Fibroblast of mammary gland (primary cell): ENCODE data around the gene PAQR5.
"Not testable (repeated sequence)": the region's sequence is repeated elsewhere in the genome, so short reads cannot be mapped to it uniquely, and the experiment has no call there.

Source experiments
- DNase-seq: peaks from one replicate; pipeline ENCODE4 v3.0.0-alpha.2; 2010; ENCODE audit warnings: low read depth
- H3K4me3 ChIP-seq: 2 replicates; pipeline ENCODE4 v1.5.1; 2011; ENCODE audit warnings: low read depth, mild to moderate bottlenecking, low read length, moderate library complexity; ENCODE audit not compliant: control insufficient read depth
- TF ChIP-seq, protein P1 (sequence below): conservative IDR thresholded peaks from 2 replicates; pipeline ENCODE4 v1.5.1; 2011; ENCODE audit warnings: low read depth, low read length, inconsistent platforms; ENCODE audit not compliant: control insufficient read depth, insufficient read depth

The PAQR5 gene

DNA sequence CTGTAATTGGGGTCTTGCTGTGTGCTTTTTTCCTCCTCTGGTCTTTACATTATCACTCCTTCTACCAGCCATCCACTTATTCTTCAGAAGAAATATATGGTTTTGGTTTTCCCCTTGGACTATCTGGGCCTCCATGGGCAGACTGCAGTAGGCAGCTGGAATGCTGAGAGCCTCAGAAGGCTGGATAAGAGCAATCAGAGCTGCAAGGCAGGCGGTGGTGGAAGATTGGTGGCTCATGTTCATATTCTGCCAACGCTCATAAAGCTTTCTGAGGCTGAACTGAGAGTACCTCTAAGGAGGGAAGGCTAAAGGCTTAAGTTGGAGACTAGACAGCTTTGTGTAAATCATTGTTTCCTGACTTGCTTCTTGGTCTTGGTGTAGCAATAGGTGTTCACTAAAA, 148.2 kb downstream of the PAQR5 start:
- TF ChIP-seq, protein P1, sequence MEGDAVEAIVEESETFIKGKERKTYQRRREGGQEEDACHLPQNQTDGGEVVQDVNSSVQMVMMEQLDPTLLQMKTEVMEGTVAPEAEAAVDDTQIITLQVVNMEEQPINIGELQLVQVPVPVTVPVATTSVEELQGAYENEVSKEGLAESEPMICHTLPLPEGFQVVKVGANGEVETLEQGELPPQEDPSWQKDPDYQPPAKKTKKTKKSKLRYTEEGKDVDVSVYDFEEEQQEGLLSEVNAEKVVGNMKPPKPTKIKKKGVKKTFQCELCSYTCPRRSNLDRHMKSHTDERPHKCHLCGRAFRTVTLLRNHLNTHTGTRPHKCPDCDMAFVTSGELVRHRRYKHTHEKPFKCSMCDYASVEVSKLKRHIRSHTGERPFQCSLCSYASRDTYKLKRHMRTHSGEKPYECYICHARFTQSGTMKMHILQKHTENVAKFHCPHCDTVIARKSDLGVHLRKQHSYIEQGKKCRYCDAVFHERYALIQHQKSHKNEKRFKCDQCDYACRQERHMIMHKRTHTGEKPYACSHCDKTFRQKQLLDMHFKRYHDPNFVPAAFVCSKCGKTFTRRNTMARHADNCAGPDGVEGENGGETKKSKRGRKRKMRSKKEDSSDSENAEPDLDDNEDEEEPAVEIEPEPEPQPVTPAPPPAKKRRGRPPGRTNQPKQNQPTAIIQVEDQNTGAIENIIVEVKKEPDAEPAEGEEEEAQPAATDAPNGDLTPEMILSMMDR, result no peak
- no peak for DNase-seq

DNA sequence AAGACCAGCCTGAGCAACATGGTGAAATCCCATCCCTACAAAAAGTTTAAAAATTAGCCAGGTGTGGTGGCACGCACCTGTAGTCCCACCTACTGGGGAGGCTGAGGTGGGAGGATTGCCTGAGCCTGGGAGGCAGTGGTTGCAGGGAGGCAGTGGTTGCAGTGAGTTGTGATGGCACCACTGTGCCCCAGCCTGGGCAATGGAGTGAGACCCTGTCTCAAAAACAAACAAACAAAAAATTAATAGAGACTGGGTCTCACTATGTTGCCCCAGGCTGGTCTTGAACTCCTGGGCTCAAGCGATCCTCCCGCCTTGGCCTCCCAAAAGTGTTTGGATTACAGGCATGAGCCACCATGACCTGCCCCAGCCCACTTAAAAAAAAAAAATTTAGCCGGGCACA, 151.5 kb downstream of the PAQR5 start:
- H3K4me3 ChIP-seq, DNase-seq: not testable (repeated sequence)

More for the DNA sequence above, 148.2 kb downstream of the PAQR5 start:
- no peak overlapping the region for H3K4me3 ChIP-seq

DNA sequence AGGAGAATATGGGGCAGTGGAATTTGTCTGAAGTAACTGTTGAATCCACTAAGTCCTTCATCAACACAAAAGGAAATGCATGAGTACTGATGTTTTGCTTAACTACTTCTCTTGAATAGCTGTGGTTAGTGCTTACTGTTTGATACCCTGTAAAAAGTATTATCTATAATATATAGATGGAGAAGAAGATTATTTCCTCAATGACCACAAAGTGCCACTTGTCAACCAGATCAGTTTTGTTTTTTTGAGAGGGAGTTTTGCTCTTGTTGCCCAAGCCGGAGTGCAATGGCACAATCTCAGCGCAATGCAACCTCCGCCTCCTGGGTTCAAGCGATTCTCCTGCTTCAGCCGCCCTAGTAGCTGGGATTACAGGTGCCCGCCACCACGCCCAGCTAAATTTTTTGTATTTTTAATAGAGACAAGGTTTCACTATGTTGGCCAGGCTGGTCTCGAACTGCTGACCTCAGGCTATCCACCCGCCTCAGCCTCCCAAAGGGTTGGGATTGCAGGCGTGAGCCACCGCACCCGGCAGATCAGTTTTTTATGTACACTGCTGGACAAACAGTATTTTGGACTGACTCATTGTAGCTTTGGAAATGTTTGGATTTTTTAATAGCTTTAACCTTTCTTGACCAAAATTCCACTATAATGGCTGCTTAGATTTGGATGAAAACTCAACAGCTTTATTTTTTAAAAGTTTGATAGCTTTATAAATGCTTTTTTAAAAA, 152.4 kb downstream of the PAQR5 start:
- TF ChIP-seq, protein P1, result no peak
- no peak overlapping the region for H3K4me3 ChIP-seq
- peak; percentile 56 for DNase-seq

DNA sequence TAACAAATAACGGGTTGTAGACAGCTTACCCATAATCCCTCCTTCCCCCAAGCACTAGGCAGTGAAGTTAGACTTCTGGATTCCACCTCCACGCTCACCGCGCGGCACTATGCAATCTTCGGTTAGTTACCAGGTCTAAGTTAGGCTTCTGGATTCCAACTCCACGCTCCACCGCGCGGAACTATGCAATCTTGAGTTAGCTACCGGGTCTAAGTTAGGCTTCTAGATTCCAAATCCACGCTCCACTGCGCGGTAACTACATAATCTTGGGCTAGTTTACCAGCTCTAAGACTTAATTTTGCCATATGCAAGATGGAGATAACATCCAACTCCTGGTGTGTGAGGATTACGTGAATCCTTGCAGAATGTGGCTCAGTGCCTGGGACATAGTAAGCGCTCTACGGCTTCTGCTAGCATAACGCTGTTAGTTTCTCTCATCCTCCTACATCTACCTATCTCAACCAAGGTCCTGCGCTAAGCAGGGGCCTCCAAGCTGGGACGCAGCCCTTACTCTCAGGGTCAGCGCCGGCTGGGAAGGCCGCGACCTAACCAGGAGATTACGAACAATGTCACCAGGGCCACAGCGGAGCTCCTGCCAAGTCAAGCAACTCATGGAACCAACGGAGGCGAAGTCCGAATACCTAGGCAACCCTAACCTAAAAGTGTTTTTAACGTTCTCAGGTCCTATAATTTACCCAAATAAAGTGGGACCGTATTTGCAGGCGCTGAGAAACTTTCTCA, 153.4 kb downstream of the PAQR5 start:
- H3K4me3 ChIP-seq, result peak overlapping the region; percentile 79
- TF ChIP-seq, protein P1, result no peak
- DNase-seq, result peak; percentile 64

DNA sequence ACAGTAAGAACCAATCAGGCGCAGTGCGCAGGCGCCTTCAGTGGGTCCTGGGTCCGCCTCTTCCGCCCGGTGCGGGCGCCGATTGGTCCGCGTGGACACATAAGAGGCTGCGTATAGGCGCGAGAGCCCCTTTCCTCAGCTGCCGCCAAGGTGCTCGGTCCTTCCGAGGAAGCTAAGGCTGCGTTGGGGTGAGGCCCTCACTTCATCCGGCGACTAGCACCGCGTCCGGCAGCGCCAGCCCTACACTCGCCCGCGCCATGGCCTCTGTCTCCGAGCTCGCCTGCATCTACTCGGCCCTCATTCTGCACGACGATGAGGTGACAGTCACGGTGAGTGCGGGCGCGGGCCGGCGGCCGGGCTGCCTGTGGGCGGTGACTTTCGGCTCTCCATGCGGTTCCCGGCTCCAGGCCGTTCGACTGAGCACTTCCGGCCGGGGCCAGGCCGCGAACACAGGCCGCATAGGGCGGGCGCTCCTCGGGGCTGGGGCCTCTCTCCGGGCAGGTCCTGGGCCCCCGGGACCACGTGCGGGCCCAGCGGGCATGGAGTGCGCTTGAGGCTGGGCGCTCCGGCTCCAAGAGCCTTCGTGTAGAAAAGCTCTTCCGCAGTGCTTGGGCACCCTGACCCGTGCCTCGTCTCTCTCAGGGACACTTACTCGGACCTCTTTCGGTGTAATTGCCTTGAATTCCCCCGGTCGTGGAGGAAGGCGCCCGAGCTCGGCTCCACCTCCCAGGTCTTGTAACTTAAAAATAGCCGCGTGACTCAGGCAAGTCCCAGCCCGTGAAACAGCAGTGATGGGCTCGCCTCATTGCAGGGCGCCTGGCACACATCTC, 154.2 kb downstream of the PAQR5 start, which contains the start of gene RPLP1:
Gene RPLP1 (plus strand): TSS at position 127 of the 830 bp plus-strand sequence. CDS start 131 bp downstream, at position 258.
- TF ChIP-seq, protein P1, result no peak
- H3K4me3 ChIP-seq, result peak within 1 kb of the TSS; percentile 79
- peak; percentile 94 for DNase-seq

DNA sequence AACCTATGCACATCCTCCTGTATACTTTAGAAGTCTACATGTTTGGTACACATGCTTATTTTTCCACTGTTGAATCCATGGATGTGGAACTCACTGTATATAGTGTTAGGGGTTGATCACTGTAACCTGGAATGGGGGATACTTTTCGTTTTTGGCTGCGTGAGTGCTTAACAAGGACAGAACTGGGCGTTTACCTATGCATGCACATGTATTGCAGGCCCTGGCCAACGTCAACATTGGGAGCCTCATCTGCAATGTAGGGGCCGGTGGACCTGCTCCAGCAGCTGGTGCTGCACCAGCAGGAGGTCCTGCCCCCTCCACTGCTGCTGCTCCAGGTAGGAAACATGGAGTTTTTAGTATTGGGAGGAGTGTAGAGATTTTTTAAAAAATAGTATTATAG, 156.2 kb downstream of the PAQR5 start:
- DNase-seq, result no peak
- TF ChIP-seq, protein P1, result no peak
- peak overlapping the region; percentile 79 for H3K4me3 ChIP-seq
